ENCODE measurements around the gene BAIAP2L1. TPM values are rescaled to one million over a fixed set of nuclear protein-coding genes. Genes with fewer than 3 reads are reported as not detected.

The BAIAP2L1 gene
- total and polyA plus RNA-seq, 2 donors (not counting 3 experiments of a cell fraction or from before 2014, with no cell fraction given): 0.32 to 1.1 TPM

- FAIRE-seq (no peak), DNase-seq (ENCODE audit: low read depth, low spot score) (no peak)
- no peaks in the 10 kb centered on the region for H3K36me3 ChIP-seq (ENCODE audit: control insufficient read depth in 2 of 2, extremely low read depth in 1 of 2, insufficient read depth in 2 of 2, low read length in 2 of 2)
- no peak overlapping the region for H3K27ac ChIP-seq (ENCODE audit: insufficient read depth, low read depth, low read length)
- dilution Hi-C loops (cut with MboI; ENCODE audit: extremely low pct_ligation_motif_present, low sequenced_read_pairs) (no loop called here), intact Hi-C loops (cut with micrococcal nuclease) (no loop called here)
- H2AFZ ChIP-seq (ENCODE audit: low read depth, low read length): no peak overlapping the region
- H3K4me3 ChIP-seq (replicated peaks in 1 of 3; ENCODE audit: insufficient read depth in 1 of 3, low read depth in 1 of 3, low read length in 3 of 3): no peak overlapping the region
- ChIA-PET POLR2A (no interaction called here), CTCF (interaction anchor here (1.1 to 1.5 kb wide), 2 partner anchors 8 to 11 kb away, joined by 3 to 4 read pairs; no protein-coding TSS in a partner anchor)
- H3K4me1 ChIP-seq (ENCODE audit: control insufficient read depth, extremely low read depth, insufficient read depth, low read length): peaks cover 8% of the 10 kb centered on the region
- H3K4me2 ChIP-seq (ENCODE audit: insufficient read depth, low read length): no peak overlapping the region
- no peak overlapping the region for H3K9ac ChIP-seq (replicated peaks; ENCODE audit: extremely low read depth, insufficient read depth, low read length)
- H3K9me3 ChIP-seq (replicated peaks; ENCODE audit: control insufficient read depth, insufficient read depth, low read length): no peaks in the 10 kb centered on the region
- no peaks in the 10 kb centered on the region for H3K27me3 ChIP-seq (ENCODE audit: control insufficient read depth in 2 of 2, insufficient read depth in 2 of 2, low read length in 2 of 2)
- BruUV-seq (replicated peaks): no TSS peak
- no peaks in the 10 kb centered on the region for H4K20me1 ChIP-seq (replicated peaks; ENCODE audit: control insufficient read depth, extremely low read depth, insufficient read depth, low read length)
- H3K79me2 ChIP-seq (ENCODE audit: control insufficient read depth, insufficient read depth, low read length): peaks cover 22% of the 10 kb centered on the region
- no peak for TF ChIP-seq MYC (IDR thresholded peaks at IDR 0.05; ENCODE audit: low read depth, low read length)
- no peak for TF ChIP-seq GATA2 (IDR thresholded peaks at IDR 0.05; ENCODE audit: insufficient read depth, insufficient read length, low read depth, low read length)
- no peak for TF ChIP-seq POLR2AphosphoS5 (IDR thresholded peaks at IDR 0.05; ENCODE audit: insufficient read depth, low read depth, low read length)
- TF ChIP-seq JUN (IDR thresholded peaks at IDR 0.05; ENCODE audit: borderline replicate concordance, insufficient read depth, insufficient read length, low read depth): no peak
- no peak for TF ChIP-seq POLR2A (IDR thresholded peaks at IDR 0.05; ENCODE audit: low read depth, low read length)
- no peak for TF ChIP-seq EZH2 (IDR thresholded peaks at IDR 0.05; ENCODE audit: borderline replicate concordance, low read depth, low read length, severe bottlenecking)
- TF ChIP-seq, protein P1, sequence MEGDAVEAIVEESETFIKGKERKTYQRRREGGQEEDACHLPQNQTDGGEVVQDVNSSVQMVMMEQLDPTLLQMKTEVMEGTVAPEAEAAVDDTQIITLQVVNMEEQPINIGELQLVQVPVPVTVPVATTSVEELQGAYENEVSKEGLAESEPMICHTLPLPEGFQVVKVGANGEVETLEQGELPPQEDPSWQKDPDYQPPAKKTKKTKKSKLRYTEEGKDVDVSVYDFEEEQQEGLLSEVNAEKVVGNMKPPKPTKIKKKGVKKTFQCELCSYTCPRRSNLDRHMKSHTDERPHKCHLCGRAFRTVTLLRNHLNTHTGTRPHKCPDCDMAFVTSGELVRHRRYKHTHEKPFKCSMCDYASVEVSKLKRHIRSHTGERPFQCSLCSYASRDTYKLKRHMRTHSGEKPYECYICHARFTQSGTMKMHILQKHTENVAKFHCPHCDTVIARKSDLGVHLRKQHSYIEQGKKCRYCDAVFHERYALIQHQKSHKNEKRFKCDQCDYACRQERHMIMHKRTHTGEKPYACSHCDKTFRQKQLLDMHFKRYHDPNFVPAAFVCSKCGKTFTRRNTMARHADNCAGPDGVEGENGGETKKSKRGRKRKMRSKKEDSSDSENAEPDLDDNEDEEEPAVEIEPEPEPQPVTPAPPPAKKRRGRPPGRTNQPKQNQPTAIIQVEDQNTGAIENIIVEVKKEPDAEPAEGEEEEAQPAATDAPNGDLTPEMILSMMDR (IDR thresholded peaks at IDR 0.05; ENCODE audit: extremely low read depth in 1 of 2, insufficient read depth in 1 of 2, low read depth in 1 of 2, low read length in 2 of 2): no peak
- no peak for TF ChIP-seq MAX (IDR thresholded peaks at IDR 0.05; ENCODE audit: insufficient read depth, insufficient read length)
- no peak for TF ChIP-seq FOS (IDR thresholded peaks at IDR 0.05; ENCODE audit: borderline replicate concordance, insufficient read depth, low read length)
- H3K9me1 ChIP-seq (replicated peaks; ENCODE audit: control insufficient read depth, extremely low read depth, insufficient read depth, low read length): no peaks in the 10 kb centered on the region
These were observed 144.5 kb downstream of the BAIAP2L1 start for GRCh38 chr7:98256431-98256830.

All from endothelial cell of umbilical vein (primary cell).